Stimulated activated CD8-positive, alpha-beta memory T cell treated with anti-CD3 and anti-CD28 coated beads, Interleukin-4, amount 100 ng/mL, for 4 hours (primary cell): ENCODE data around the gene SRGAP2B.
"Not testable (repeated sequence)": the region's sequence is repeated elsewhere in the genome, so short reads cannot be mapped to it uniquely, and the experiment has no call there.

ENCODE experiments used
- DNase-seq, 2 donors: peaks; one replicate each; pipeline ENCODE4 v3.0.0-alpha.2; 2020; ENCODE audit warnings: low read depth in 2 of 2, low spot score in 1 of 2

The SRGAP2B gene

GRCh38 chr1:145047553-145047952 lies 47.6 kb downstream of the SRGAP2B start:
- DNase-seq: not testable (repeated sequence)

GRCh38 chr1:145045571-145046273 lies 49.4 kb downstream of the SRGAP2B start:
- DNase-seq: not testable (repeated sequence)

- DNase-seq: not testable (repeated sequence)
Measured at GRCh38 chr1:145041519-145041918, 53.6 kb downstream of the SRGAP2B start.

- not testable (repeated sequence) for DNase-seq
Measured at GRCh38 chr1:145036019-145036418, 59.1 kb downstream of the SRGAP2B start.

GRCh38 chr1:145033523-145033922 lies 61.6 kb downstream of the SRGAP2B start:
- not testable (repeated sequence) for DNase-seq

- DNase-seq: not testable (repeated sequence)
Measured at GRCh38 chr1:145027251-145027650, 67.9 kb downstream of the SRGAP2B start.

GRCh38 chr1:145025286-145025685 lies 69.8 kb downstream of the SRGAP2B start:
- DNase-seq: not testable (repeated sequence)

- not testable (repeated sequence) for DNase-seq
Measured at GRCh38 chr1:145022259-145022658, 72.9 kb downstream of the SRGAP2B start.

- not testable (repeated sequence) for DNase-seq
Measured at GRCh38 chr1:145021749-145022148, 73.4 kb downstream of the SRGAP2B start.

GRCh38 chr1:145019709-145020108 lies 75.4 kb downstream of the SRGAP2B start:
- not testable (repeated sequence) for DNase-seq

- DNase-seq: not testable (repeated sequence)
Measured at GRCh38 chr1:145017725-145018124, 77.4 kb downstream of the SRGAP2B start.

- not testable (repeated sequence) for DNase-seq
Measured at GRCh38 chr1:145016492-145016862, 78.7 kb downstream of the SRGAP2B start.

GRCh38 chr1:145015744-145016491 lies 79.2 kb downstream of the SRGAP2B start:
- DNase-seq: not testable (repeated sequence)

- DNase-seq: not testable (repeated sequence)
Measured at GRCh38 chr1:145013353-145013752, 81.8 kb downstream of the SRGAP2B start.

- DNase-seq: not testable (repeated sequence)
Measured at GRCh38 chr1:145011811-145012210, 83.3 kb downstream of the SRGAP2B start.

GRCh38 chr1:145010580-145010979 lies 84.5 kb downstream of the SRGAP2B start:
- DNase-seq: not testable (repeated sequence)

GRCh38 chr1:145009928-145010327 lies 85.2 kb downstream of the SRGAP2B start:
- not testable (repeated sequence) for DNase-seq

GRCh38 chr1:145008388-145008787 lies 86.7 kb downstream of the SRGAP2B start:
- not testable (repeated sequence) for DNase-seq

GRCh38 chr1:145005142-145005541 lies 90.0 kb downstream of the SRGAP2B start:
- DNase-seq: not testable (repeated sequence)

GRCh38 chr1:145001381-145001780 lies 93.7 kb downstream of the SRGAP2B start:
- not testable (repeated sequence) for DNase-seq

- DNase-seq: not testable (repeated sequence)
Measured at GRCh38 chr1:145000743-145001326, 94.3 kb downstream of the SRGAP2B start.
